GM18858 (cell line): ENCODE results near the gene CLEC16A.

Source experiments
- ATAC-seq: cut with Tn5 transposase; IDR thresholded peaks from one replicate; pipeline ENCODE4 v1.9.1; 2021; ENCODE audit not compliant: unreplicated experiment

Gene CLEC16A

DNA sequence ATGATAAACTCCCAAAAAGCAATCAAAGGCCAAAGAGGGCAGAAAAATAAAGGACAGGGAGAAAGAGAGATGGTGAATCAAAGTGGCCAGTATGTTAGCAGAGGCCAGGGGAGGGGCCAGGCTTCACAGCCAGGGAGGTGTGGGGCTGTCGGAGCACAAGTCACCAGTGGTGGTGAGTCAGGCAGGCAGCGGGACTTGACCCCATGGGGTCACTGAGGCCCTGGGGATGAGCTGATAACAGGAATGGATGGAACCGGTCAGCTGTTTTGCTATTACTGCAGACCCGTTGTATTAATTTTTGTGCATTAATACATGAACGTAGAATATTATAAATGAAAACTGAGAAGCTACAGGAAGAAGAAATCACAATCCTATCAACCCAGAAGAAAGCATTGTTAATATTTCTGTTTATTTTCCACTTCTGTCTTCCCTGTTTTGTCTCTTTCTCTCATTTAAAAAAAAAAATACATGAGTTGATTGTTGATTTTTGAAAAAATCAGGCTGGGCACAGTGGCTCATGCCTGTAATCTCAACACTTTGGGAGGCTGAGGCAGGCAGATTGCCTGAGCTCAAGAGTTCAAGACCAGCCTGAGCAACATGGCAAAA lies 204.8 kb downstream of the CLEC16A start:
- ATAC-seq: no peak

DNA sequence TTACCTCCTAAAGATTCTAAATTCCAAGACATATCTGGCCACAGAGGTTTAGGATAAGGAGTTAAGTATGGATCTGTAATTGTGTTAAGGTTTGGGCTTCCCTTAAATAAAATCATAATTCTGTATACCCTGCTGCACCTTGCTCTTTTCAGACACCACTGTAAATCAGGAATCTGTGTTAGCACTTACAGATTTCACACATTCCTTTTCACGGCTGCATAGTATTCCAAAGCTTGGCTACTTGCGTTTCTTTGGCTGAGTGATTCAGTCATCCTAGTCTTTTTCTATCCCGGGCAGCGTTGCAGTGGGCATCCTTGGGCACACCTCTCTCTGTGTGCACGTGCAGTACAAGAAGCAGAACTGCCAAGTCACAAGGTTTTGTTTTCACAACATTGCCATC lies 205.8 kb downstream of the CLEC16A start:
- no peak for ATAC-seq

DNA sequence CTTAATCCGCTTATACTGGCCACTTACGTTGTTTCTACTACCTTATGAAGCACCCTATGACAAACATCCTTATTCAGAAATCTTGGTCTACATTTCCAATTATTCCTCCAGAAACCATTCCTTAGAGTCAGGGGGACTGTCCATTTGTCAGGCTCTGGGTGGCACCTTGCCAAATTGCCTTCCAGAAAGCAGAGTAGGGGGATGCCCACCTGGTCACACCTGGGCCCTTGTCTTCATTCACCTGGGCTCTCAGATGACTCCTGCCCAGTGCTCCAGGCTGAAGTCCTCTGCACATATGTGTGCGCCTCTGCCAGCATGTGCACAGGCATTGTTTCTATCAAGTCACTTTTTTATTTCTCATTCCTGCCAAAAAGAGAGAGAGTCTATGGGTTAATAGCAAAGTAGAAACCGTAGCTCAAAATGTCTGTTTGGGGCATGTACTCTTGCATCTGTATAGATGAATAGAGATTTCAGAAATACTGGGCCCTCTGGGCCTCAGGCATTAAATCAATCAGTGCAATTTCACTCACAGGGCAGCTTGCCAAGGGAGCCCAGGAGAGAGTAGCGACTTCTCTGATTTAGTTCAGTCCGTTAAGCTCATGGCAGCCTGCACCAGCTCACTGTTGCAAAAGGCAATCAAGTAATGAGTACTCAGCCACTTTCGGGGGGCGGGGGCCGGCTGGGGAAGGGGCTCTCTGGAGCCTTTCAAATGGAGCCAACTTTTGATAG lies 207.0 kb downstream of the CLEC16A start:
- ATAC-seq: no peak

DNA sequence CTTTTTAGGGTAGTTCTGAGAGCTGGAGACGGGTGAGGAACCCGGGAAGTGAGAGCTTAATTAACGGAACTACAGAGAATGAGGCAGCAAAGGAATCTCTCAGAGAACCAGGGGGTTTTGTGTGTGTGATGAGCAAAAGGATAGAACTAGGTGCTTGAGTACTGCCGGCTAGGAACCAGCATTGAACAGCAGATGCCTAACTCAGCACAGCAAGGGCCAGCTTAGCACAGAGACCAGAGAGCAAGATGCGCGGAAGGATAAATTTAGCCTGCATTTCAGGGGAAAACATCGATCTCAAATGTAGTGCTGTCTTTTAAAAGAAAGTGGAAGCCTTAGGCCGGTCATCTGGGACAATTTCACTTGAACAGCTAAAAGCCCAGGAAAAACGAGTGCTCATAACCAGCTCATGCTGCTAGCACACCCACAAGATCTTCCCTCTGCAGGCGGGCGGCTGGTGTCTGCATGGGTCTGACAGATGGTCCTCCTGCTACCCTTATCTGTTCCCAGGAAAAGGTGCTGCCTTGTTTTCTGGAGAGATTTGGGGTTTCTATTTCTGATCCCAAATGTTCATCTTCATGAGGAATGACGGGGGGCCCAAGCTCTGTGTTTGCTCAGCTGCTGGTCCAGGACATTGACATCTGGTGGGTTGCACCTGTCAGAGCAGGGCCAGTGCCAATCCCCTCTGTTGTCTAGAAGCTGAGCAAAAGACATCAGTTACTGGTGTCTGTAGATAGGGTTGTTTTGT lies 207.7 kb downstream of the CLEC16A start:
- no peak for ATAC-seq

DNA sequence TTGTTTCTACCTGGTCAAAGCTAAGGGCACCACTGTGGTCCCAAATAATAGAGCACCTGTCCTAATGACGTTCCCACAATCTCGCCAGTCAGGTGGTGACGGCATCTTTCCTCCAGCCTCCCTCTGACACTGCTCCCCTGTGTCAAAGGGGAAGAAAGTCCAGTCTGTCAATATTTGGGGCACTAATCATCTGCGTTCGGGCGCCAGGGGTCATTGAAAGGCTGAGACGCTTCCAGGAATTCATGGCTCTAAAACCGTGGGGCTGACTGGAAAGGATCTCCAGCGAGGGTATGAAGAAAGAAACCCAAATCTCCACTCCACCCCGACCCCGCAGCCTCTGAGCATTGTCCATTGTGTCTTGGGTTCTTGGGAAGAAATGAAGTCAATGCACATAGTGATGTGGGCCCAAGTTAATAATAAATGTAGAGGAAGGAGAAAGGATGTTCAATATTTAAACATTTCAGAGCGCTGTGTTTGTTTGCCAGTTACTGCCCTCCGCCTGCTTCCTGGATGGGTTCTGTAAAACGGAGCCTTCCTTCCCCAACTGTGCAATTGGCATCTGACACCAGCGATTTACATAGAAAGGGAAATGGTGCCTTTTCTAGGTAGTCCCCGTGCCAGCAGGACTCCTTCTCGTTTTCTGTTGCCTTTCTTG lies 208.4 kb downstream of the CLEC16A start:
- no peak for ATAC-seq

DNA sequence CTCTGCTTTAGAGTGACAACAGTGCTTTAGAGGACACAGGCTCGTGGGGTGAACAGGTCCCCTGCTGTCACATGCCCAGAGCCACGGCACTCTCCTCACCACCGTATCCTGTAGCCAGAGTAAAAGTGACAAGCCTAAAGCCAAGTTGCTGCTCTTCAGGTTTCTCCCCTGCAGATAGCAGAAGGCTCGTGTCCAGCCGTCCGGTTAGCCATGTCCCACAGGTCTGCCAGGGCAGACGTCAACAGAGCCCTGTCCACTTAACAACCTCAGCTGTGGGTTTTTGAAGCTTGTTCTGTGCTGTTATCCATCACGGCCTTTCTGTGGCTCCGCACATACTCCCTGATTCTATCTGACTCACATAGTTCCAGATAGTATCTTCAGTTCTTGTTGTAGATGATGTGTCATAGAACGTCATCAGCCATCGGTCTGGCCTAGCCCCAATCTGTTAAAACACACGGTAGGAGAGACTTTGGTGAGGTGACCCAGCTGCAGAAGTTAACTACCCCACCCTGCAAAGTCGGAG lies 211.0 kb downstream of the CLEC16A start:
- no peak for ATAC-seq

DNA sequence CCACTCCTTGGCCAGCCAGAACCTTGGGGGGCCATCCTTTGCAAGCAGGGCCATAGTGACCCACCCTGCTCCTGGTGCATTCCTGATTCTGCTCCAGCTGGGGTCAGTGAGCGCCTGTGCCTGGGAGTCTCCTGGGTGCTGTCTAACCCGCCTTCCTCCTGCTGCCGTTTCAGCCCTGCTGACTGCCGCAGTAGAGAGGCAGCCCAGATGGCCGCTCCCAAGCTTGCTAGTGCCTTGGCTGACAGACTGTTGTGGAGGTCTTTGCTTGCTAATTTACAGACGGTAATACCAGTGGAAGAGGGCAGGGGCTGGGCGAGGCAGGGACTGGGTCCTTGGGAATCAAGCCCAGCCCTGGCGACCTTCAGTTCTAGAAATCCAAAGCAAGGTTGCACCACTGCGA lies 212.0 kb downstream of the CLEC16A start:
- ATAC-seq: no peak

DNA sequence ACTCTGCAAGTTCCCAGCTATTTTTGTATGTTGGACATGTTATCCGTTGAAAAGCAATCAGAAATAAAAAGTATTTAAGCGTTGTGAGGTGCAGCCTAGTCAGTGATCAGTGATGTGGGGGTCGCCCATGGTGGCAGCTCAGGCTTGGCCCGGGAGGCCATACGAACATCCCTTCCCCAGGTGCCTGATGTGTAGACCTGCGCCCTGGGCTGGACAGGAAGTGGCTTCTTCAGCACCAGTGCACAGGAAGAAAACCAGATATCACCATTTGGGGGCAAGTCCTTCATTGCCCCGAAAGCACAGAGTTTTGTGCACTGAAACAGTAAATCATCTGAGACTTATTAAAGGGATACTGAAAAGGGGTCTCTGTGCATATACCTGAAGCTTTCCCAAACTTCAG lies 212.8 kb downstream of the CLEC16A start:
- ATAC-seq: no peak

DNA sequence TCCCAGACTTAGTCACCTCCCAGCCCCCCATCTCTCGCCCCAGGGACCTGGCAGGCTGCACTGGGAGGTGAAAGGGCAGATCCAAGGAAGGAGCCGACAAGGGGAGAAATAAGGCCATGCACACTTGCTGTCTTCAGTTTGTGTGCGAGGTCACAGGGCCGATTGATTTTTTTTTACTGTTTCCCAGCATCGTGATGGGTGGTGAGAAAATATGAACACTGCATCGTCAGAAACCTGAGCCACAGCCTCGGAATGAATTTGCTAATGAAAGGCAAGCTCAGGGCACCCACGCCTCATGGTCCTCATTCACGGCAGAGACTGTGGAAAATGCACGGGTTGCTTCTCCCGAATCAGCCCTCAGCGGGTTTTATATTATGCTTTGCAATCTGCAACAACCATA lies 213.7 kb downstream of the CLEC16A start:
- ATAC-seq: no peak

DNA sequence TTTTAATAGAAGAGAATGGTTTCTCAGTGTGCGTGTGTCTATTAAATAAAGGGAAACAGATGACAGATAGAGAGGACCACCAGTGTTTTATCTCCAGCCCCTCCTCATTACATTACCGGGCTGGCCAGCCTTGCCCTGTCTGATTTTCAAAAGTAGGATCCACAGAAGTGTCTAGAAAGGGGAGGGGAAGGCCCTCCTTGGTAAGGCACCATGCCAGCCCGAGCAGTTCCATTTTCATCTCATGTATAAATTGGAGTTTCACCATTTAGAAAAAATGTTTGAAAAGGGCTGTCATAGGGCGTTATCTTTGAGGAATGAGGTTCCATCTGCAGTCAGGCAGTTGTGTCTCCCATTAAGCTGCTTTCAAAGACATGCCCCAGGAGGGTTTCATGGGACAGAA lies 214.9 kb downstream of the CLEC16A start:
- no peak for ATAC-seq

DNA sequence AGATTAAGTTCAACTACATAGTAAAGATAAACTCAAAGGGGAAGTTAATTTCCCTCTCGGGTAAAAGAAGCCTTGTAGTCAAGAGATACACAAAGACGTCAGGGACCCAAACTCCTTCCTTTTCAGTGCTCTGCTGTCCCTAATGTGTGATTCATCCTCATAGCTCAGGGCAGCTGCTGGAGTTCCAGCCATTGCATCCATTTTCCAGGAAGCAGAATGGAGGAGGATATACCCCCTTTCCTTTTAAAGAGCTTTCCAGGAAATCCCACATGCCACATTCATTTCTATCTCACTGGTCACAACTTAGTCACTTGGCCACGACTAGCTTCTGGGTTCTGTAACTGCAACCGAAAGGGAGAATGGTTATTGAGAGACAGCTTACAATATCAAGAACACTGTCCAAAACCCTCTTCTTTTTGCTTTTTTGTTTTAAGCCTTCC lies 216.3 kb downstream of the CLEC16A start:
- ATAC-seq: no peak

DNA sequence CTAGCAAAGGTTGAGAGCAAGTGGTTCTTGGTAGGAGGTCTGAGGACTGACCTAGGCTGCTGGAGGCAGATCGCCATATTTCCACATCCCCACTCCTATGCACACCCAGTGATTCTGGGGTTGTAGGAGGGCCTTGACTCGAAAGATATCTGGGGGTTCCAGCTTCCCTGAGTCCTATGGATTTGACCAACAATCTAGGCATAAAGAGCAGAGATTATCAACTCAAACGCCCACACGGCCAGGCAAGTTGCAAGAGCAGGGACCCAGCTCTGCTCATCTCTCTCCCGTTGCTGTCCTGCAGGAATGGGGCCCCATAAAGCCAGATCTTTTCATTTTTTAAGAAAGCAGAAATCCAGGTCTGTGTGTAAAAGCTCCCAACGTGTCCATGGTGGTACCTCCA lies 217.1 kb downstream of the CLEC16A start:
- no peak for ATAC-seq

DNA sequence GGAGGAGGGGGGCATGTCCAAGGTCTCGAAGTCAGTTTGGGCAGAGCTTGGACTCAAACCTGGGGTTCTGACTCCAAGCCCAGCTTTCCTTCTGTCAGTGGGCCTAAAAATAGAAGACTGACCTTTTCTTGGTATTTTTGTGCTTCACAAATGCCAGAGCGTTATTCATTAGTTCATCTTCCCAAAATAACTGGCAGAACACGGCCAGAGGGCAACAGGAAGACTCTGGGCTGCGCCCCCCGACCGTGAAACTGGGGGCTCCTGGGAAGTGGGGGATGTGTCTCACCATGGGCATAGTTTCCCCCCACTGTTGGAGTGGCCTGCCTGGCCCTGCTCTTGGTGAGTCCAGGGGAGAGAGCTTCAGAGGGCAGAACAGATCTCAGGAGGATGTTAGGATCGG lies 217.6 kb downstream of the CLEC16A start:
- ATAC-seq: no peak

DNA sequence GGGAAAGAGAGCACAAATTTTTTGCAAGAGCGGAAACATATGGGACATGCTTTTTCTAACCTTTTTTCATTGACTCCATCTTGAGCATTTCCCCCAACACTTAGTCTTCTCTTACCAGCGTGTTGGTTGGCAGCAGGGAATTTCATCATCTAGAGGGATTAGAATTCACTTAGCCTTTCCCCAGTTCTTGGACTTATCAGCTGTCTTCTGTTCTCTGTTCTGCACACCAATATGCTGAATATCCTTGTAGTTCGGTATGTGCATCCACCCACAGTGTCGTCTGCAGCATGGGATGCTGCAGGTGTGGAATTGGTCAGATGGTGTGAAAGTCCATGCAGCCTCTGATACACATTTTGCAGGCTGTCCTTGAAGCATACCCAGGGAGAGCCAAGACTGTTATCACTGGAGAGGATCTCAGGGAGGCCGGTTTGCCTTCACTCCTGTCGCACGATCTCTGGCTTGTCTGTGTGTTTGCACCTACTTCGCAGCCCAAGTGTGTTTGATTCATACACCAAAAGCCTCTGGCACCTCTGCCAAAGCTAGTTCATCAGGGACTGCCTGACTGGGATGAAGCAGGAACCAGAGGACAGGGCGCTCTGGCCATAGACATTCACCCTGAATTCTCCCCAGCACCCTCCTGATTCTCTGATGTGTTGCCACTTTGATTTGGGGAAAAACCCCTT lies 218.4 kb downstream of the CLEC16A start:
- ATAC-seq: no peak

DNA sequence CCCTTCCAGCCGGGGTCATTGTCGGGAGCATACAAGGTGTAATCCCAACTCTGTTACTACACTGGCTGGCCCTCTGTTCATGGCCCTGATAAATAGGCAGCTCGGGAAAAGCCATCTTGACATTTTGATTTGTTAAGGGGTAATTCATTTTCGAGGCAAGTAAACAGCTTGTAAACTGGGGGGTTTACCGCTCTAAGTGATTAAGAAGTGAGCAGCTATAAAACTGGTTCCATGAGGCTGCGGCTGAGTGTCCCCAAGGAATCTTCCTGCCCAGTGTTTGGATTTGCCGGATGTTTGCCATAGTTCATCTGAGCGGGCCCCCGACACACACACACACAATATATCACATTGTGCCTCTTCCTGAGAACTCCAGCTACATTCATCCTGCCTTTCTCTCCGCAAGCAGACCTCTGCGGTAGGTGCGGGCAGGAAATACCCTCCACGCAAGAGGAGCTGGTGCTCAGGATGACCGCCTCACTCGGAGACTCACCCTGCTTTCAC lies 219.4 kb downstream of the CLEC16A start:
- no peak for ATAC-seq

DNA sequence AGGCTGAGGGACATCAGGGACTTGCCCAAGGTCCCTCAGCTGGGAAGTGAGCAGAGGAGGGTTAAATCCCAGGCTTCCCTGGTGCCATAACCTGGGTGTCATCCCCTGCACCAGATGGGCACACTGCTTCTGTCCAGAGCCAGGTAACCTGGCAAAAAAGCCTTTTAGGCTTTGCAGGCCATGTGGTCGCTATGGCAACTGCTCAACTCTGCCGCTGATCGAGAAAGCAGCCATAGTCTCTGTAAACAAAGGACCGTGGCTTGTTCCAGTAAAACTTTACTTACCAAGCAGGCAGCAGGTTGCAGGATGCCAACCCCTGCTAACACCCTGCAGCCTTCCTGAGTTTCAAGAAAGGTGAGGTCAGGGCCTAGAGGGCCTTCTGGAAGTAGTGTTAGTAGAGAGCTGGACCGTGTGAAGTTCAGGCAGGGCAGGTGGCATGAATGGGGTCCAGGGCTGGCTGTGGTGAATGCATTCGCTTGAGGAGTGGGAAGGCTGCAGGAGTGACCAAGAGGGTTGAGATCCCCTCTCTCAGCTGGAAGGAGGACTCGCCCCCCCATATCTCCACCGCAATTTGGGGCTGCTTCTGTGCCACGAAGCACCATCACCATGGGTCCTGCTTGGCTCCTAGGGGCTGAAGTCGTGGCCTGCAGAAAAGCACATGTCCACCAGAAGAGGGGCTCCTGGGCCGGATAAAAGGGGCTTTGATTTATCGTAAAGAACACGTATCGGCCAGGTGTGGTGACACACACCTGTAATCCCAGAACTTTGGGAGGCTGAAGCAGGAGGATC lies 220.3 kb downstream of the CLEC16A start:
- no peak for ATAC-seq

DNA sequence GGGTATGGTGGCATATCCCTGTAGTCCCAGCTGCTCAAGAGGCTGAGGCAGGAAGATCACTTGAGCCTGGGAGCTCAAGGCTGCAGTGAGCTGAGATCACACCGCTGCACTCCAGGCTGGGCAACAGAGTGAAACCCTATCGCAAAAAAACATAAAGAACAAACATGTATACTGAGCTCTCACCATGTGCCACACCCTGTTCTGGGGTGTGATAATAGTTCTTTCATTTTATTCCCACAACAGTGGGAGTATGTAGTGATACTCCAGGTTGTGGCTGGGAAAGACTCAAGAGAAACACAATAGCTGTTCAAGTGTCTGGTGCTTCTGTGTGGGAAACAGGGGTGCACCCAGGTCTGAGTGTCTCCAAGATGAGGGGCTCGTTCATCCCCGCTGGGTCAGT lies 221.0 kb downstream of the CLEC16A start:
- ATAC-seq: no peak

DNA sequence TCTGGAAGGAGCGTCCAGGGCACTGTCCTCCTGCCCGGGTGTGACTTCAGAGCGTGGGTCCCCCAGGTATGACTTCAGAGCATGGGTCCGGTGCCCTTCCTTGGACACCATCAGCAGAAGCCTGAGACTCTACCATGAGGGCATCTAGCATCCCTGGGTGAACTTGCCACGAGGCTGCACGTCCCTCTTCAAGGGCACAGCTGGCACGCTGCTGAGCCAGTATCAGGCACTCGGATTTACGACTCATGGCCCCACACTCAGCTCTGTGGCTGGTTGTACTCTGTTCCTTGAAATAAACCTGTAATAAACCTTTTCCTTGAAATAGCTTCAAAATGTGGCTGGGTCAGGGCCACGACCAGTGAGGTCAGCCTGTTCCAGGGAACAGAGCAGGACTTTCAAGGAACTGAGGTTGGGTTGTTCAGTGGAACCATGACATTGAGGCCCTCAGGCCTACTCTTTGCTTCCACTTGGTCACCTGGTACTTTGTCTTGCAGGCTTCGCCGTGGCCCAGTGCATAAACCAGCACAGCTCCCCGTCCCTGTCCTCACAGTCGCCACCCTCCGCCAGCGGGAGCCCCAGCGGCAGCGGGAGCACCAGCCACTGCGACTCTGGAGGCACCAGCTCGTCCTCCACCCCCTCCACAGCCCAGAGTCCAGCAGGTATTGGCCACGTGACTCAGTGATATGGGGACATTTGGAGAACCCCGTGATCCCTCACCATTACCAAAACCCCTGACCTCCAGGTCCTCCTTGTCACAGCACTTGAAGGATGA lies 221.7 kb downstream of the CLEC16A start:
- ATAC-seq: no peak

DNA sequence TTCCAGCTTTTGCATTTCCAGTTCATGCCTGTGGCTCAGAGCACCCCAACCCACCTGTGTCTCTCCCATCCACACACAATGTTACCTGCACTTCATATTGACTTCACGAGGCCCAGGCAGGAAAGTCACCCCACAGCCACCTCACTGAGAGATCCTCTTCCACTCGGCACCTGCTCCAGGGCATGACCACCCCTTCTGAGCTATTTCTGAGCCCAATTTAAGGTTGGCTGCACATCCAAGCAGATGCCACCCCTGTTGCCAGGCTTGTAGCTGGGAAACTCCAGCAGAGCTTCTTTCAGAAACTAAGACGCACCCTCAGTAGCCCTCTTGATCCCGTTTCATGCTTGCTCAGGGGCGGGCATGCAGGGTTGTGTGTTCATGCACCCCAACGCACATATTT lies 223.2 kb downstream of the CLEC16A start:
- ATAC-seq: no peak
